ENCODE results near the gene NDST1.

- no peak for TF ChIP-seq CTCF (optimal IDR thresholded peaks at IDR 0.05 in 1 of 3, IDR thresholded peaks at IDR 0.05 in 1 of 3, conservative IDR thresholded peaks at IDR 0.05 in 1 of 3; ENCODE audit: extremely low read depth in 1 of 3, insufficient read depth in 2 of 3, low read length in 3 of 3)
- TF ChIP-seq EZH2 (IDR thresholded peaks at IDR 0.05; ENCODE audit: low read length), result no peak
These were observed 6.8 kb downstream of the NDST1 start for GRCh38 chr5:150514708-150515211.
